Activated naive CD4-positive, alpha-beta T cell treated with anti-CD3 and anti-CD28 coated beads, Interleukin-2, amount 10 ng/mL, durations not matched to agents 7 days and 5 days (primary cell): ENCODE data around the gene SLC16A4.
"Not testable (repeated sequence)": the region's sequence is repeated elsewhere in the genome, so short reads cannot be mapped to it uniquely, and the experiment has no call there.

ENCODE experiments used
- CTCF ChIA-PET: fragments of 350-600 bp; sonication (Branson Sonifier 250); formaldehyde crosslinking; loops from one replicate; lab custom pipeline; 2021; ENCODE audit warnings: antibody characterized with exemption; lab: Charles Lee
- DNase-seq: peaks from one replicate; pipeline ENCODE4 v3.0.0-alpha.2; 2020
- H3K27ac Mint-ChIP-seq: one replicate; pipeline ENCODE4 v1.8.0; 2021; ENCODE audit warnings: mild to moderate bottlenecking, moderate library complexity, mixed read lengths
- H3K27me3 Mint-ChIP-seq: one replicate; pipeline ENCODE4 v1.8.0; 2021; ENCODE audit warnings: mild to moderate bottlenecking, mixed read lengths
- H3K36me3 Mint-ChIP-seq: one replicate; pipeline ENCODE4 v1.8.0; 2021; ENCODE audit warnings: mixed read lengths
- H3K4me1 Mint-ChIP-seq: one replicate; pipeline ENCODE4 v1.8.0; 2021; ENCODE audit warnings: mixed read lengths
- H3K4me3 Mint-ChIP-seq: one replicate; pipeline ENCODE4 v1.8.0; 2021; ENCODE audit warnings: mild to moderate bottlenecking, moderate library complexity, mixed read lengths
- H3K9me3 Mint-ChIP-seq: one replicate; pipeline ENCODE4 v1.8.0; 2021; ENCODE audit warnings: mixed read lengths

SLC16A4 gene

GRCh38 chr1:110424699-110425611 is 34.1 kb upstream of the SLC16A4 start:
- Mint-ChIP-seq H3K4me3 (no peak overlapping the region), H3K27me3 (peaks cover 45% of the 10 kb centered on the region), H3K36me3 (no peaks in the 10 kb centered on the region), H3K9me3 (no peaks in the 10 kb centered on the region), H3K4me1 (peaks cover 4% of the 10 kb centered on the region), H3K27ac (no peak overlapping the region)
- no peak for DNase-seq
- CTCF ChIA-PET, result interaction anchor here (0.6 kb wide), 1 partner anchor 647 kb away, joined by 3 read pairs; no protein-coding TSS in a partner anchor

GRCh38 chr1:110420874-110421793 is 30.3 kb upstream of the SLC16A4 start:
- H3K4me3 Mint-ChIP-seq, result no peak overlapping the region
- no peaks in the 10 kb centered on the region for H3K9me3 Mint-ChIP-seq
- no peaks in the 10 kb centered on the region for H3K36me3 Mint-ChIP-seq
- CTCF ChIA-PET, result interaction anchor here (1.0 to 1.2 kb wide), 3 partner anchors 9 to 214 kb away, joined by 3 to 4 read pairs (median 4); no protein-coding TSS in a partner anchor
- H3K27ac Mint-ChIP-seq, result no peak overlapping the region
- peaks cover 30% of the 10 kb centered on the region for H3K27me3 Mint-ChIP-seq
- no peak for DNase-seq
- peaks cover 4% of the 10 kb centered on the region for H3K4me1 Mint-ChIP-seq

GRCh38 chr1:110420023-110420662 is 29.3 kb upstream of the SLC16A4 start:
- H3K27ac Mint-ChIP-seq, result no peak overlapping the region

GRCh38 chr1:110418729-110419128 is 27.9 kb upstream of the SLC16A4 start:
- H3K36me3 Mint-ChIP-seq, result no peaks in the 10 kb centered on the region
- peaks cover 4% of the 10 kb centered on the region for H3K4me1 Mint-ChIP-seq
- H3K27ac Mint-ChIP-seq, result no peak overlapping the region
- H3K27me3 Mint-ChIP-seq, result peaks cover 12% of the 10 kb centered on the region
- no peak for DNase-seq
- no peaks in the 10 kb centered on the region for H3K9me3 Mint-ChIP-seq
- H3K4me3 Mint-ChIP-seq, result no peak overlapping the region
- CTCF ChIA-PET, result no interaction called here

More at GRCh38 chr1:110420023-110420662, 29.3 kb upstream of the SLC16A4 start:
- Mint-ChIP-seq H3K36me3 (no peaks in the 10 kb centered on the region), H3K27me3 (peaks cover 20% of the 10 kb centered on the region), H3K9me3 (no peaks in the 10 kb centered on the region), H3K4me1 (peaks cover 4% of the 10 kb centered on the region), H3K4me3 (no peak overlapping the region)
- DNase-seq, result no peak
- CTCF ChIA-PET, result interaction anchor here (1.0 to 1.1 kb wide), 2 partner anchors 8 to 76 kb away, joined by 4 read pairs; no protein-coding TSS in a partner anchor

GRCh38 chr1:110413045-110413444 is 22.2 kb upstream of the SLC16A4 start:
- H3K4me1 Mint-ChIP-seq, result peaks cover 12% of the 10 kb centered on the region
- not testable (repeated sequence) for H3K4me3 Mint-ChIP-seq, H3K9me3 Mint-ChIP-seq, H3K27ac Mint-ChIP-seq, H3K27me3 Mint-ChIP-seq, H3K36me3 Mint-ChIP-seq, DNase-seq
- CTCF ChIA-PET, result interaction anchor here (1.1 to 6.9 kb wide), 15 partner anchors 8 to 367 kb away, joined by 3 to 88 read pairs (median 7); partner anchors contain the start of gene KCNC4

GRCh38 chr1:110412576-110412975 is 21.8 kb upstream of the SLC16A4 start:
- no peak overlapping the region for H3K27ac Mint-ChIP-seq
- H3K27me3 Mint-ChIP-seq, result no peaks in the 10 kb centered on the region
- H3K4me3 Mint-ChIP-seq, result no peak overlapping the region
- no peaks in the 10 kb centered on the region for H3K9me3 Mint-ChIP-seq
- peaks cover 17% of the 10 kb centered on the region for H3K4me1 Mint-ChIP-seq
- peak; percentile 75 for DNase-seq
- peaks cover under 1% of the 10 kb centered on the region for H3K36me3 Mint-ChIP-seq
- CTCF ChIA-PET, result interaction anchor here (0.6 to 6.9 kb wide), 18 partner anchors 8 to 368 kb away, joined by 3 to 88 read pairs (median 6); partner anchors contain the start of gene KCNC4

GRCh38 chr1:110411173-110411735 is 20.4 kb upstream of the SLC16A4 start:
- no peaks in the 10 kb centered on the region for H3K9me3 Mint-ChIP-seq
- H3K4me3 Mint-ChIP-seq, result no peak overlapping the region
- H3K4me1 Mint-ChIP-seq, result peaks cover 25% of the 10 kb centered on the region
- H3K36me3 Mint-ChIP-seq, result peaks cover 7% of the 10 kb centered on the region
- CTCF ChIA-PET, result interaction anchor here (0.9 to 6.9 kb wide), 13 partner anchors 20 to 214 kb away, joined by 3 to 88 read pairs (median 10); partner anchors contain the start of gene KCNC4
- no peak for DNase-seq
- no peaks in the 10 kb centered on the region for H3K27me3 Mint-ChIP-seq
- H3K27ac Mint-ChIP-seq, result no peak overlapping the region

GRCh38 chr1:110409316-110409715 is 18.5 kb upstream of the SLC16A4 start:
- H3K4me3 Mint-ChIP-seq, result peak overlapping the region; percentile 13
- DNase-seq, result no peak
- no peaks in the 10 kb centered on the region for H3K9me3 Mint-ChIP-seq
- H3K27me3 Mint-ChIP-seq, result no peaks in the 10 kb centered on the region
- peaks cover 11% of the 10 kb centered on the region for H3K36me3 Mint-ChIP-seq
- H3K27ac Mint-ChIP-seq, result no peak overlapping the region
- CTCF ChIA-PET, result interaction anchor here (1.3 to 6.6 kb wide), 5 partner anchors 51 to 207 kb away, joined by 3 to 88 read pairs (median 13); no protein-coding TSS in a partner anchor
- H3K4me1 Mint-ChIP-seq, result peaks cover 32% of the 10 kb centered on the region

GRCh38 chr1:110408488-110408887 is 17.7 kb upstream of the SLC16A4 start:
- Mint-ChIP-seq H3K27ac (peak overlapping the region; percentile 99), H3K9me3 (no peaks in the 10 kb centered on the region), H3K4me3 (peak overlapping the region; percentile 99), H3K27me3 (no peaks in the 10 kb centered on the region), H3K4me1 (peaks cover 33% of the 10 kb centered on the region), H3K36me3 (peaks cover 16% of the 10 kb centered on the region)
- DNase-seq, result no peak
- CTCF ChIA-PET, result interaction anchor here (1.0 to 6.6 kb wide), 6 partner anchors 52 to 212 kb away, joined by 3 to 88 read pairs (median 10); no protein-coding TSS in a partner anchor

GRCh38 chr1:110407260-110408210 is 16.7 kb upstream of the SLC16A4 start, which contains the start of gene LAMTOR5:
TSS of gene LAMTOR5 (minus strand) at chr1:110407694. CDS start at chr1:110407620, 74 bp downstream.
- Mint-ChIP-seq H3K9me3 (no peaks in the 10 kb centered on the region), H3K36me3 (peaks cover 16% of the 10 kb centered on the region), H3K27me3 (no peaks in the 10 kb centered on the region), H3K4me1 (peaks cover 33% of the 10 kb centered on the region), H3K4me3 (peak within 1 kb of the TSS; percentile 99), H3K27ac (peak within 1 kb of the TSS; percentile 99)
- DNase-seq, result peak; percentile 96
- CTCF ChIA-PET, result interaction anchor here (1.0 to 6.6 kb wide), 6 partner anchors 53 to 211 kb away, joined by 3 to 88 read pairs (median 10); no protein-coding TSS in a partner anchor

- Mint-ChIP-seq H3K4me1 (peaks cover 33% of the 10 kb centered on the region), H3K4me3 (peak overlapping the region; percentile 99), H3K27ac (peak overlapping the region; percentile 99), H3K36me3 (peaks cover 16% of the 10 kb centered on the region)
- CTCF ChIA-PET, result interaction anchor here (0.6 to 3.2 kb wide), 3 partner anchors 14 to 203 kb away, joined by 3 to 14 read pairs (median 3); no protein-coding TSS in a partner anchor
- DNase-seq, H3K27me3 Mint-ChIP-seq, H3K9me3 Mint-ChIP-seq: not testable (repeated sequence)
Measured at GRCh38 chr1:110406407-110406806, 15.6 kb upstream of the SLC16A4 start.

- no peak overlapping the region for H3K4me3 Mint-ChIP-seq
- H3K4me1 Mint-ChIP-seq, result peaks cover 33% of the 10 kb centered on the region
- DNase-seq, result no peak
- no peaks in the 10 kb centered on the region for H3K27me3 Mint-ChIP-seq
- no peak overlapping the region for H3K27ac Mint-ChIP-seq
- CTCF ChIA-PET, result interaction anchor here (0.9 kb wide), 1 partner anchor 55 kb away, joined by 4 read pairs; no protein-coding TSS in a partner anchor
- peaks cover 22% of the 10 kb centered on the region for H3K36me3 Mint-ChIP-seq
- H3K9me3 Mint-ChIP-seq, result no peaks in the 10 kb centered on the region
Measured at GRCh38 chr1:110404401-110404800, 13.6 kb upstream of the SLC16A4 start.
